ENCODE results near the gene MANBA.

Gene MANBA

DNA sequence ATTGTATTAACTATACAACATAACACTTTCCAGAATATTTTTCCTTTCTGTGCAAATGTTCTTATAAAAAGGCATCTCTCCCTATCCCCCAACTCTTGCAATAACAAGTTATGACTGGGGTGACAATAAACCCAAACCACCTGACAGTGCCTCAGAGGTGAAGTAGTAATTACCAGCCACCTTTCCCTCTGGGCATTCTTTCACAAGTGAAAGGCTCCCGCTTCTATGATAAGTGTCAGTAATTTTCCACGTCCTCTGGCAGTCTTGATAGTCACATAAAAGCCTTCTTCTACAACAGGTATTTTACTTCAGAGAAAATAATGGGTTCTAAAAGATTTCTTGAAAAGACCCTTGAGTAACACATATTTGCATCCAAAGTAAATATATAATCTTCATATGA lies 82.7 kb downstream of the MANBA start:
- no peak for DNase-seq (ENCODE audit: low read depth in 2 of 2)

- DNase-seq (ENCODE audit: low read depth in 2 of 2), result no peak
These were observed 85.6 kb downstream of the MANBA start for GRCh38 chr4:102675141-102675540.

- DNase-seq (ENCODE audit: low read depth in 2 of 2), result no peak
These were observed 93.8 kb downstream of the MANBA start for GRCh38 chr4:102667001-102667400.

- no peak for DNase-seq (ENCODE audit: low read depth in 2 of 2)
These were observed 95.2 kb downstream of the MANBA start for GRCh38 chr4:102665527-102665926.

- no peak for DNase-seq (ENCODE audit: low read depth in 2 of 2)
These were observed 97.7 kb downstream of the MANBA start for GRCh38 chr4:102663073-102663472.

GRCh38 chr4:102657206-102657605 lies 103.6 kb downstream of the MANBA start:
- no peak for DNase-seq (ENCODE audit: low read depth in 2 of 2)

DNA sequence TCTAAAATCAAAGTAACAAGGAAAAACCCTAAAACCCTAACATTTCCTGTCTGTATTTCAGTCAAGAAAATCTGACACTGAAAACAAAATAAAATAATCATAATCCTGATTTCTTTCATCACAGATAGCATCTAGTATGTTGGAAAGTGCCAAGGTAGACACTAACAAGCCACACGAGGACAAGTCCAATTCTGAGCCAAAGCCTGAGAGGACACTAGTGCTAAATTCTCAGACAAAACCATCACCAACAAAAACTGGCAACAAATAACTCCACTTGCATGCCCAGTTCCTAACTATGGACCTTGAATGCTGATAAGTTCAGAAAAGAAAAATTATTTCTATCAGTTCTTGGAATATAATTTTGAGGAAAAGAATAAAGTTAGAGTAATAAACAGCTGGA lies 113.7 kb downstream of the MANBA start:
- no peak for DNase-seq (ENCODE audit: low read depth in 2 of 2)

DNA sequence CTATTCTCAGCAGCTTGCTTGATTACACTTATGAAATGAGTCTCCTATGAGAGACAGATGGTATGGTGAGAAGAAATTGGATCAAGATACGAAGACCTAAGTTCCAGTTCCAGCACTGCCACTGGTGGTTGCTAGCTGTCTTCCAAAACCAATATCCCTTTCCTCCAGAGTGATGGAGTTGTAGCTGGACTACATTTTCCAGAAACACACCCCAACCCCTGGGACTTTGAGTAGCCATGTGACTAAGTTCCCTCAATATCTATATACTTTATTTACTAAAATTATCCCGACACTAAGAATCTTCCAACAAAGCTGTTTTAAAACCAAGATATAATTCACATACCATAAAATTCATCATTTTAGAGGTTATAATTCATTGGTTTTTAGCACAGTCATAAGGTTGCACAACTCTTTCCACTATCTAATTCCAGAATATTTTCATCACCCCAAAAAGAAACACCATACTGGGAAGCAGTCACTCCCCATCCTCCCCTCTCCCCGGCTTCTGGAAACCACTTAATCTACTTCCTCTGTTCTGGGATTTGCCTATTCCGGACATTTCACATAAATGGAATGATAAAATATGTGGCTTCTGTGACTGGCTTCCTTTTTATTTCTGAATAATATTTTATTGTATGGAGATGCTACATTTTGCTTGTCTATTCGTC lies 118.0 kb downstream of the MANBA start:
- DNase-seq (ENCODE audit: low read depth in 2 of 2), result no peak

DNA sequence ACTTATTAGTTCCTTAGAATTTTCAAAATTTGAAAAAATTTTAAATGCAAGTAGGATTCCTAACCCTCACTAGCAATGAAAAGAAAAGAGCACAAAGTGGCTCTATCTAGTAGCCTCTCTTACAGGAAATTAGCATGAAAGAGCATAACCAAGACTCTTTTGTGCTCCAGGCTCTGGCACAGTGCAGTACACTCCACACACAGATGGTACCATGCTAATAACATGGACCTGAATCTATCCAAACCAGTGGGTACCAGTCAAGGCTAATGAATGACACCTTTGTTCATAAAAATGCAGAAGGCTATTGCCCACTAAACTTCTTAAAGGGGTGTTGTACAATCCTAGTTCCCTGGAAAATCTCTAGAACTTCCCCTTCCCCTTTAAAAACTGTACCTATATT lies 119.0 kb downstream of the MANBA start:
- DNase-seq (ENCODE audit: low read depth in 2 of 2), result no peak

GRCh38 chr4:102640669-102641068 lies 120.1 kb downstream of the MANBA start:
- DNase-seq (ENCODE audit: low read depth in 2 of 2), result no peak

GRCh38 chr4:102639598-102639997 lies 121.2 kb downstream of the MANBA start:
- DNase-seq (ENCODE audit: low read depth in 2 of 2), result no peak

GRCh38 chr4:102638621-102639020 lies 122.1 kb downstream of the MANBA start:
- DNase-seq (ENCODE audit: low read depth in 2 of 2), result no peak

- DNase-seq (ENCODE audit: low read depth in 2 of 2), result no peak
These were observed 123.4 kb downstream of the MANBA start for GRCh38 chr4:102637391-102637790.

DNA sequence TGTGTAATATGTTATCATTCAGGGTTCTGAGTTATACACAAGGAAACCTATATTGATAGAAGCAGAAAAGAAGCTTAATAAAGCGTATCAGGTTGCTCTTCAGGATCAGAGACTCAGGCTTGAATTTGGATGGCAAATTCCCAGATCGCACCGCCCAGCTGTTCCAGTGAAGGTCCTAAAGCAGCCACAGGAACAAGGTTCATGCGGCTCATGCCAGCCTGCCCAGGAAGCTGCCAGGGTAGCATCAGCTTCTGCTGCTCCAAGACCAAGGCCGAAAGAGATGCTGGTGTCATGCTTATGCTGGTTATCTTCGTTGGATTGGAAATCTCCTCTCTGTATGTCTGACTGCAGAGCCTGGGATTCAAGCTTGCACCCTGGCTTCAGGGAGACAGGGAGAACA lies 127.7 kb downstream of the MANBA start:
- no peak for DNase-seq (ENCODE audit: low read depth in 2 of 2)

- no peak for DNase-seq (ENCODE audit: low read depth in 2 of 2)
These were observed 128.3 kb downstream of the MANBA start for GRCh38 chr4:102632241-102633065.

- no peak for DNase-seq (ENCODE audit: low read depth in 2 of 2)
These were observed 129.2 kb downstream of the MANBA start for GRCh38 chr4:102631616-102632015.

DNA sequence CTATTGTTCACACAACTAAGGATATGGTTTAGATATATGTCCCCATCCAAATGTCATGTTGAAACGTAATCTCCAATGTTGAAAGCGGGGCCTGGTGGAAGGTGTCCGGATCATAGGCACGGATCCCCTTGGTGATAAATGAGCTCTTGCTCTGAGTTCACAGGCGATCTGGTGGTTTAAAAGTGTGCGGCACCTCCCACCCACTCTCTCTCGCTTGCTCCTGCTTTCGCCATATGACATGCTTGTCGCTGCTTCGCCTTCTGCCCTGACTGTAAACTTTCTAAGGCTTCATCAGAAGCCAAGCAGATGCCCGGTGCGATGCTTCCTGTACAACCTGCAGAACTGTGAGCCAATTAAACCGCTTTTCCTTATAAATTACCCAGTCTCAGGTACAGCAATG lies 131.1 kb downstream of the MANBA start:
- no peak for DNase-seq (ENCODE audit: low read depth in 2 of 2)

- no peak for DNase-seq (ENCODE audit: low read depth in 2 of 2)
These were observed 132.8 kb downstream of the MANBA start for GRCh38 chr4:102627831-102628523.

DNA sequence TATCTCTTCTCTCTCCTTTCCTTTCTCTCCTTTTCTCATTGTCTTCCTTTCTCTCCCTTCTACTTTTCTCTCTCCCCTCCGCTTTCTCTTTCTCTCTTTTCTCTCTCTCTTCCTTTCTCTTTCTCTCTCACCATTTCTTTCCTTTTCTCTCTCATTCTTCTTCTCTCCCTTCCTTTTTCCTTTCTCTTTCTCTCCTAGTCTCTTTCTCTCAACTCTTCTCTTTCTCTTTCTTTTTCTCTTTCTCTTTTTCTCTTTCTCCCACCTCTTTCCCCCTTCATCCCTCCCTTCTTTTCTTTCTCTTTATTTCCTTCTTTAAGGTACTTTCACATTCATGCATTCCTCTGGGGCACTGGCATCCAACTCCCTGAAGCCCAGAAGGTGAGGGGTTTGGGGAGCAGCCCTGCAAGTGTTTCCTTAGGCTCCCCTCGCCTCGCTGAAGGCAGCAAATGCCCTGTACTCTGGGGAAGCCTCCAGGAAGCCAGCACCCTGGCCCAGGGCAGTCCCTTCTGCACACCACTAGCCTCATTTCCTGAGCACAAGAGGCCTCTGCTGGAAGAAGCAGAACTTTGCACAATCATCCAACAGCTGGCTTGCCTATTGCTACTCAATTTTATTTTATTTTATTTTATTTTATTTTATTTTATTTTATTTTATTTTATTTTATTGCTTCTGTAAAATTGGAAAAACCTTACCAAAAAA lies 135.4 kb downstream of the MANBA start:
- no peak for DNase-seq (ENCODE audit: low read depth in 2 of 2)

- no peak for DNase-seq (ENCODE audit: low read depth in 2 of 2)
These were observed 136.3 kb downstream of the MANBA start for GRCh38 chr4:102624505-102624904.

GRCh38 chr4:102623622-102624021 lies 137.1 kb downstream of the MANBA start:
- DNase-seq (ENCODE audit: low read depth in 2 of 2), result no peak

Measured in stimulated activated CD8-positive, alpha-beta memory T cell treated with anti-CD3 and anti-CD28 coated beads, Interleukin-15, amount 100 ng/mL, for 4 hours (primary cell).